ENCODE measurements around the gene CEP170B. TPM values are rescaled to one million over a fixed set of nuclear protein-coding genes. Genes with fewer than 3 reads are reported as not detected.

Gene CEP170B
- total and polyA plus RNA-seq, 2 experiments from 2014 or later, result 2.7 to 24.5 TPM

DNA sequence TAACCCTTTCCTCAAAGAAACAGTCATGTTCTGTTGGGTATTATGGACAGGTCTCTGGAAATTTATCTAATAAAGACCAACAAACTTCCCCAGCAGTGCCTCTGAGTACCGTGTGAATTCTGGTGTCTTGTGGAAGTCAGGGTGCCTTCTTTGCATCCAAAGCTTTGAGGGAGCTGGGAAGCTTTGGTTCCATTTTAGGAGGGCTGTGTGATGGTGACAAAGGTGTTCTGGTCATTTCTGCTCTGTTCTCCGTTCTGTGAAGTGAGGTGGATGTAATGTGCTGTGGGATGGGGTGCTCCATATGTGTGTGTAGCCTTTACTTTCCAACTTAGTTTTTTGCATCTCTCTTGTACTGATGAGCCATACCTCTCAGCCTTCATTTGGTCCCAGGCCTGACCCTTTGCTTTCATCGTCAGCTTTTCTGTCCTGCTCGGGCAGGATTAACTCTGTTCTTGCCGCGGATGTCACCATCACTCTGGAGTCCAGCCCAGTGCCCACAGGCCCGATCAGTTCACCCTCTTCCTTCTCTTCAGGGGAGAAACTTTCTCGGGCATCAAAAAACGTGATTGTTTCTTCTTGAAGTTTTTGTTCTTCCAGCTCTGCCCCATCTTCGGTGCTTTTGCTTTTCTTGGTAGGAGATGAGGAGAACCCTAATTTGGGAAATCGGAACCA, 72.8 kb downstream of the CEP170B start:
- Histone ChIP-seq H3K9me3 (ENCODE audit: low read depth) (no peaks in the 10 kb centered on the region), H3K36me3 (ENCODE audit: low read depth) (no peaks in the 10 kb centered on the region), H3F3A (ENCODE audit: insufficient read depth) (0 out of 2 replicates have a peak, but pooled peaks cover 8% of the 10 kb centered on the region), H3K79me2 (ENCODE audit: insufficient read depth) (no peaks in the 10 kb centered on the region), H2AFZ (no peak overlapping the region), H3K27ac (no peak overlapping the region), H3K27me3 (replicated peaks; ENCODE audit: insufficient read depth) (no peaks in the 10 kb centered on the region), H3K9me2 (ENCODE audit: insufficient read depth) (no peaks in the 10 kb centered on the region), H3K4me2 (ENCODE audit: unreplicated experiment) (no peak overlapping the region), H4K20me1 (ENCODE audit: insufficient read depth) (no peaks in the 10 kb centered on the region), H3K9ac (no peak overlapping the region), H3K4me3 (no peak overlapping the region), H3K4me1 (ENCODE audit: insufficient read depth) (no peaks in the 10 kb centered on the region)
- in situ Hi-C loops (cut with MboI), result no loop called here
- WGBS, 2 experiments (ENCODE audit: low coverage in 1 of 2, low lambda C conversion rate in 2 of 2, missing lambda C conversion rate in 2 of 2), result 83 to 86% methylated on average over 11 of the region's 11 CpGs
- no peak for DNase-seq
- TF ChIP-seq EZH2phosphoT487 (IDR thresholded peaks at IDR 0.05; ENCODE audit: insufficient read depth, low read depth), result no peak
- TF ChIP-seq EZH2 (IDR thresholded peaks at IDR 0.05; ENCODE audit: insufficient read depth, poor library complexity, severe bottlenecking), result no peak

DNA sequence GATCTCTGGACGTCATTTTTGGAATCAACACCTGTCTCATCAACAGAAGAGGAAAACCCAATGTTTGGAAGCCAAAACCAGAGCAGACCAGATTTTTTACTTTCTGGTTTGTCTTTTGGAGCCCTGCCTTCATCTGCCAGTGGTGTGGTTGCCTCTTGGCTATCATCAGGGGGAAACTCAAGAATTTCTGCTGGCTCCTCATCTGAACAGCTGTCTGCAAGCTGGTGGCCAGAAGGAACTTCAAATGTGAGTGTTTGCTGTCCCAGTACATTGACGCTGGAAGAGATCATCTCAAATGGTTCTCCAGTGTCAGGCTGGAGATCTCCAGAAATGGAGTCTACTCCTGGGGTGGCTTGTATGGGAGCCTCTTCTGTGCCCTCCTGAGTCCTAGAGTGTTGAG, 73.4 kb downstream of the CEP170B start:
- H3K9me3 ChIP-seq (ENCODE audit: low read depth), result no peaks in the 10 kb centered on the region

DNA sequence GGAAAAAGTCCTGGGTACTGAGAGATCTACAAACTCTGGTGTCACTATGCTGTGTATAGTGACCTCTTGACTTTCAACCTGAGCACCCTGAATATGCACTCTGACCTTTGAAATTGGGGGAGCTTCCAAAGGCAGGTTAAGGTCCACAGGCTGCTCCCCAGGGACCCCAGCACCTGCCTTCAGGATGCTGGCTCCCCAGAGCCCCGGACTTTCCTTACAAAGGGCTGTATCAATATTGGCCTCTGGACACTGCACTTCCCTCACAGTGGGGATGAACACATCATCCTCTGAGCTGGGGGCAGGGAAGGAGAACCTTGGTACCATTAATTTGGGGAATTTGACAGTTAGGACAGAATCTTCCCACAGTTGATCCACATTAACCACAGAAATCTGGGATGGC, 73.9 kb downstream of the CEP170B start:
- Histone ChIP-seq H3K4me3 (no peak overlapping the region), H3K9ac (no peak overlapping the region), H3K36me3 (ENCODE audit: low read depth) (no peaks in the 10 kb centered on the region), H2AFZ (no peak overlapping the region), H3K4me2 (ENCODE audit: unreplicated experiment) (no peak overlapping the region), H3K4me1 (ENCODE audit: insufficient read depth) (no peaks in the 10 kb centered on the region), H3K27ac (no peak overlapping the region), H3K9me2 (ENCODE audit: insufficient read depth) (no peaks in the 10 kb centered on the region), H3F3A (ENCODE audit: insufficient read depth) (0 out of 2 replicates have a peak, but pooled peaks cover 8% of the 10 kb centered on the region), H4K20me1 (ENCODE audit: insufficient read depth) (no peaks in the 10 kb centered on the region), H3K79me2 (ENCODE audit: insufficient read depth) (no peaks in the 10 kb centered on the region), H3K9me3 (ENCODE audit: low read depth) (no peaks in the 10 kb centered on the region), H3K27me3 (replicated peaks; ENCODE audit: insufficient read depth) (no peaks in the 10 kb centered on the region)
- no peak for DNase-seq
- TF ChIP-seq EZH2phosphoT487 (IDR thresholded peaks at IDR 0.05; ENCODE audit: insufficient read depth, low read depth) (no peak), EZH2 (IDR thresholded peaks at IDR 0.05; ENCODE audit: insufficient read depth, poor library complexity, severe bottlenecking) (no peak)
- WGBS, 2 experiments (ENCODE audit: low coverage in 1 of 2, low lambda C conversion rate in 2 of 2, missing lambda C conversion rate in 2 of 2), result 89 to 93% methylated on average over 1 of the region's 1 CpG
- in situ Hi-C loops (cut with MboI), result no loop called here

More for the DNA sequence above, 73.4 kb downstream of the CEP170B start:
- H2AFZ ChIP-seq, result no peak overlapping the region
- no peaks in the 10 kb centered on the region for H3K36me3 ChIP-seq (ENCODE audit: low read depth)
- no peak overlapping the region for H3K9ac ChIP-seq
- DNase-seq, result no peak
- 0 out of 2 replicates have a peak, but pooled peaks cover 8% of the 10 kb centered on the region for H3F3A ChIP-seq (ENCODE audit: insufficient read depth)
- WGBS, 2 experiments (ENCODE audit: low coverage in 1 of 2, low lambda C conversion rate in 2 of 2, missing lambda C conversion rate in 2 of 2), result 32 to 34% methylated on average over 2 of the region's 2 CpGs
- no peaks in the 10 kb centered on the region for H3K27me3 ChIP-seq (replicated peaks; ENCODE audit: insufficient read depth)
- H3K4me1 ChIP-seq (ENCODE audit: insufficient read depth), result no peaks in the 10 kb centered on the region
- H3K27ac ChIP-seq, result no peak overlapping the region
- no peaks in the 10 kb centered on the region for H3K79me2 ChIP-seq (ENCODE audit: insufficient read depth)
- in situ Hi-C loops (cut with MboI), result no loop called here
- TF ChIP-seq EZH2 (IDR thresholded peaks at IDR 0.05; ENCODE audit: insufficient read depth, poor library complexity, severe bottlenecking) (no peak), EZH2phosphoT487 (IDR thresholded peaks at IDR 0.05; ENCODE audit: insufficient read depth, low read depth) (no peak)
- H3K4me3 ChIP-seq, result no peak overlapping the region
- no peak overlapping the region for H3K4me2 ChIP-seq (ENCODE audit: unreplicated experiment)
- no peaks in the 10 kb centered on the region for H3K9me2 ChIP-seq (ENCODE audit: insufficient read depth)
- no peaks in the 10 kb centered on the region for H4K20me1 ChIP-seq (ENCODE audit: insufficient read depth)

- DNase-seq, result no peak
- Histone ChIP-seq H3K27me3 (replicated peaks; ENCODE audit: insufficient read depth) (no peaks in the 10 kb centered on the region), H3K4me3 (no peak overlapping the region), H3K4me1 (ENCODE audit: insufficient read depth) (no peaks in the 10 kb centered on the region), H2AFZ (no peak overlapping the region), H3K9me2 (ENCODE audit: insufficient read depth) (no peaks in the 10 kb centered on the region), H3K9ac (no peak overlapping the region), H3K36me3 (ENCODE audit: low read depth) (no peaks in the 10 kb centered on the region), H4K20me1 (ENCODE audit: insufficient read depth) (no peaks in the 10 kb centered on the region), H3K79me2 (ENCODE audit: insufficient read depth) (no peaks in the 10 kb centered on the region), H3F3A (ENCODE audit: insufficient read depth) (0 out of 2 replicates have a peak, but pooled peaks cover 8% of the 10 kb centered on the region), H3K4me2 (ENCODE audit: unreplicated experiment) (no peak overlapping the region), H3K27ac (no peak overlapping the region), H3K9me3 (ENCODE audit: low read depth) (no peaks in the 10 kb centered on the region)
- WGBS, 2 experiments (ENCODE audit: low coverage in 1 of 2, low lambda C conversion rate in 2 of 2, missing lambda C conversion rate in 2 of 2), result 80 to 85% methylated on average over 11 of the region's 11 CpGs
- TF ChIP-seq EZH2phosphoT487 (IDR thresholded peaks at IDR 0.05; ENCODE audit: insufficient read depth, low read depth) (no peak), EZH2 (IDR thresholded peaks at IDR 0.05; ENCODE audit: insufficient read depth, poor library complexity, severe bottlenecking) (no peak)
- in situ Hi-C loops (cut with MboI), result no loop called here
Observed at GRCh38 chr14:104939666-104940410, 74.8 kb downstream of the CEP170B start.

All from GM23248 (cell line).